GM18505 (cell line): ENCODE measurements around the gene PRKAG2.

Source experiments
- ATAC-seq: cut with Tn5 transposase; IDR thresholded peaks from one replicate; pipeline ENCODE4 v1.9.1; 2021; ENCODE audit not compliant: unreplicated experiment
- POLR2A ChIP-seq: IDR thresholded peaks from 4 replicates; pipeline ENCODE4 v1.6.1; 2011; ENCODE audit warnings: borderline replicate concordance; ENCODE audit not compliant: insufficient read depth, insufficient read length; ENCODE audit errors: extremely low read depth

The PRKAG2 gene

GRCh38 chr7:151706277-151707104 is 170.4 kb downstream of the PRKAG2 start:
- TF ChIP-seq POLR2A: no peak
- no peak for ATAC-seq

- ATAC-seq: no peak
- no peak for TF ChIP-seq POLR2A
Observed at GRCh38 chr7:151705636-151706276, 171.2 kb downstream of the PRKAG2 start.

GRCh38 chr7:151704960-151705635 is 171.8 kb downstream of the PRKAG2 start:
- no peak for ATAC-seq
- no peak for TF ChIP-seq POLR2A

- ATAC-seq: no peak
- no peak for TF ChIP-seq POLR2A
Observed at GRCh38 chr7:151704299-151704959, 172.5 kb downstream of the PRKAG2 start.

GRCh38 chr7:151702961-151703360 is 174.0 kb downstream of the PRKAG2 start:
- no peak for TF ChIP-seq POLR2A
- no peak for ATAC-seq

- no peak for TF ChIP-seq POLR2A
- no peak for ATAC-seq
Observed at GRCh38 chr7:151700586-151701165, 176.2 kb downstream of the PRKAG2 start.

GRCh38 chr7:151699928-151700319 is 177.0 kb downstream of the PRKAG2 start:
- TF ChIP-seq POLR2A: no peak
- ATAC-seq: no peak

- TF ChIP-seq POLR2A: no peak
- no peak for ATAC-seq
Observed at GRCh38 chr7:151699147-151699927, 177.6 kb downstream of the PRKAG2 start.

GRCh38 chr7:151697942-151698341 is 179.0 kb downstream of the PRKAG2 start:
- ATAC-seq: no peak
- no peak for TF ChIP-seq POLR2A

GRCh38 chr7:151697515-151697895 is 179.4 kb downstream of the PRKAG2 start:
- TF ChIP-seq POLR2A: no peak
- ATAC-seq: no peak

GRCh38 chr7:151696721-151697514 is 180.0 kb downstream of the PRKAG2 start:
- no peak for ATAC-seq
- TF ChIP-seq POLR2A: no peak
